ENCODE data around the gene TNFRSF8.

GRCh38 chr1:12046749-12047119 is 16.4 kb upstream of the TNFRSF8 start:
- TF ChIP-seq POLR2AphosphoS5 (IDR thresholded peaks at IDR 0.05) (no peak), CTCF (IDR thresholded peaks at IDR 0.05) (no peak), POLR2A (IDR thresholded peaks at IDR 0.05) (no peak)
